Stomach (tissue), 9 donors: Measurements from ENCODE around the gene MOV10L1. TPM values are rescaled to one million over a fixed set of nuclear protein-coding genes. Genes with fewer than 3 reads are reported as not detected.

Experiments used
- DNase-seq, 2 donors: peaks; one replicate each; pipeline versions ENCODE4 v3.0.0 to v3.0.0-alpha.2; 2013 to 2019
- H3K27ac ChIP-seq, 5 donors: fragments of 200-600 bp in 4 of 5; sonication (generic) in 4 of 5; one replicate each; pipeline ENCODE4 v1.5.1; 2013 to 2019; ENCODE audit warnings: mild to moderate bottlenecking in 1 of 5, moderate library complexity in 1 of 5
- H3K27me3 ChIP-seq, 3 donors: fragments of 200-600 bp; sonication (generic); one replicate each; pipeline ENCODE4 v1.5.1; 2017 to 2019; ENCODE audit warnings: mixed run types in 1 of 3
- H3K36me3 ChIP-seq, 4 donors: fragments of 200-600 bp; sonication (generic); 1 replicate in 3 of 4; 2 replicates in 1 of 4; pipeline ENCODE4 v1.5.1; 2016 to 2019
- H3K4me1 ChIP-seq, 4 donors: fragments of 200-600 bp; sonication (generic); one replicate each; pipeline ENCODE4 v1.5.1; 2016 to 2019
- H3K4me3 ChIP-seq, 4 donors: fragments of 200-600 bp; sonication (generic) in 3 of 4; one replicate each; pipeline ENCODE4 v1.5.1; 2016 to 2019; ENCODE audit warnings: mild to moderate bottlenecking in 1 of 4
- H3K9me3 ChIP-seq, 4 donors: fragments of 200-600 bp; sonication (generic); one replicate each; pipeline ENCODE4 v1.5.1; 2016 to 2019
- EP300 ChIP-seq: sonication (generic); formaldehyde crosslinking; IDR thresholded peaks from one replicate; pipeline ENCODE4 v1.6.1; 2017; ENCODE audit warnings: antibody characterized with exemption
- POLR2A ChIP-seq, 4 donors: fragments of 450-650 bp; IDR thresholded peaks; one replicate each; pipeline ENCODE4 v1.6.1; 2016; ENCODE audit warnings: antibody characterized with exemption in 4 of 4, control low read depth in 2 of 4, mild to moderate bottlenecking in 1 of 4, moderate library complexity in 1 of 4
- POLR2AphosphoS5 ChIP-seq, 3 donors: sonication (generic); formaldehyde crosslinking; IDR thresholded peaks; one replicate each; pipeline ENCODE4 v1.6.1; 2016; ENCODE audit warnings: antibody characterized with exemption in 3 of 3
- WGBS, 5 donors: extraction: QIAGEN DNeasy Blood & Tissue Kit in 3 of 5; methylation state at CpG; one replicate each; pipeline versions ENCODE4 v1.1.5 to v1.1.7; 2013 to 2018; 5-methylcytosine and 5-hydroxymethylcytosine counted together
- intact Hi-C: fragments of 100-400 bp; cut with DNase I; formaldehyde crosslinking; loops from one replicate; pipeline ENCODE4 v1.15.1; 2023; ENCODE audit warnings: low total_unique reads
- polyA plus RNA-seq, 3 donors: library from polyadenylated mRNA; stranded (reverse); fragments of 200-250 nt; gene quantifications; one replicate each; pipeline ENCODE4 v1.2.3, GENCODE V29; 2013
- total RNA-seq, 5 donors: library from RNA; depleted of rRNA; stranded (reverse); fragments of >200 nt; gene quantifications; one replicate each; pipeline versions ENCODE4 v1.1.0 to v1.2.3, GENCODE V29; 2014 to 2016
- TF ChIP-seq, protein P1 (sequence below), 7 experiments: fragments of 450-650 bp in 4 of 7; fragments of 200-600 bp in 3 of 7; sonication (generic) in 3 of 7; IDR thresholded peaks; one replicate each; pipeline ENCODE4 v1.5.1; 2016 to 2019; ENCODE audit warnings: antibody characterized with exemption in 7 of 7, control low read depth in 2 of 7, mild to moderate bottlenecking in 1 of 7
- donor health status: healthy with polysubstance abuse.
- donor health status: Bipolar disorder and iron deficiency.
- donor health status: healthy.

The MOV10L1 gene
- total and polyA plus RNA-seq, 8 donors = 0.12 to 2.8 (median 0.46) TPM; not detected in 3

GRCh38 chr22:50189849-50190181 lies 100.0 kb downstream of the MOV10L1 start:
- H3K4me1 ChIP-seq = peaks cover 54 to 81% (median 79%) of the 10 kb centered on the region in 4 donors
- TF ChIP-seq POLR2A (IDR thresholded peaks at IDR 0.05) = no peak
- TF ChIP-seq EP300 = no peak
- TF ChIP-seq POLR2AphosphoS5 (IDR thresholded peaks at IDR 0.05) = no peak
- TF ChIP-seq, protein P1, sequence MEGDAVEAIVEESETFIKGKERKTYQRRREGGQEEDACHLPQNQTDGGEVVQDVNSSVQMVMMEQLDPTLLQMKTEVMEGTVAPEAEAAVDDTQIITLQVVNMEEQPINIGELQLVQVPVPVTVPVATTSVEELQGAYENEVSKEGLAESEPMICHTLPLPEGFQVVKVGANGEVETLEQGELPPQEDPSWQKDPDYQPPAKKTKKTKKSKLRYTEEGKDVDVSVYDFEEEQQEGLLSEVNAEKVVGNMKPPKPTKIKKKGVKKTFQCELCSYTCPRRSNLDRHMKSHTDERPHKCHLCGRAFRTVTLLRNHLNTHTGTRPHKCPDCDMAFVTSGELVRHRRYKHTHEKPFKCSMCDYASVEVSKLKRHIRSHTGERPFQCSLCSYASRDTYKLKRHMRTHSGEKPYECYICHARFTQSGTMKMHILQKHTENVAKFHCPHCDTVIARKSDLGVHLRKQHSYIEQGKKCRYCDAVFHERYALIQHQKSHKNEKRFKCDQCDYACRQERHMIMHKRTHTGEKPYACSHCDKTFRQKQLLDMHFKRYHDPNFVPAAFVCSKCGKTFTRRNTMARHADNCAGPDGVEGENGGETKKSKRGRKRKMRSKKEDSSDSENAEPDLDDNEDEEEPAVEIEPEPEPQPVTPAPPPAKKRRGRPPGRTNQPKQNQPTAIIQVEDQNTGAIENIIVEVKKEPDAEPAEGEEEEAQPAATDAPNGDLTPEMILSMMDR (IDR thresholded peaks at IDR 0.05) = no peak
- no peaks in the 10 kb centered on the region for H3K9me3 ChIP-seq
- H3K27ac ChIP-seq = peak overlapping the region; percentile 82 to 93 (median 89)
- H3K27me3 ChIP-seq = no peaks in the 10 kb centered on the region
- peak overlapping the region; percentile 30 to 51 (median 41) for H3K4me3 ChIP-seq
- no peak for DNase-seq
- intact Hi-C loops = no loop called here
- WGBS, 5 donors = 9 to 34% (median 15%) methylated on average over 4 of the region's 4 CpGs
- H3K36me3 ChIP-seq = peaks cover 13 to 22% (median 19%) of the 10 kb centered on the region in 4 donors

- intact Hi-C loops = no loop called here
- DNase-seq = peak; percentile 88 to 95
- TF ChIP-seq, protein P1 (IDR thresholded peaks at IDR 0.05) = peak in 4 of 7 experiments; percentile 12 to 37 (median 28)
- TF ChIP-seq POLR2A (IDR thresholded peaks at IDR 0.05) = no peak
- peak in 2 of 3 donors; percentile 81 to 82 for TF ChIP-seq POLR2AphosphoS5 (IDR thresholded peaks at IDR 0.05)
- no peak for TF ChIP-seq EP300
- WGBS, 5 donors = 3 to 6% (median 6%) methylated on average over 21 to 43 of the region's 43 CpGs
- Histone ChIP-seq H3K4me1 (peaks cover 49 to 75% (median 74%) of the 10 kb centered on the region in 4 donors), H3K27ac (peak overlapping the region; percentile 82 to 93 (median 89)), H3K27me3 (no peaks in the 10 kb centered on the region), H3K9me3 (no peaks in the 10 kb centered on the region), H3K36me3 (peaks cover 16 to 27% (median 24%) of the 10 kb centered on the region in 4 donors), H3K4me3 (peak overlapping the region; percentile 30 to 51 (median 41))
Observed at GRCh38 chr22:50190182-50190940, 100.6 kb downstream of the MOV10L1 start.

DNA sequence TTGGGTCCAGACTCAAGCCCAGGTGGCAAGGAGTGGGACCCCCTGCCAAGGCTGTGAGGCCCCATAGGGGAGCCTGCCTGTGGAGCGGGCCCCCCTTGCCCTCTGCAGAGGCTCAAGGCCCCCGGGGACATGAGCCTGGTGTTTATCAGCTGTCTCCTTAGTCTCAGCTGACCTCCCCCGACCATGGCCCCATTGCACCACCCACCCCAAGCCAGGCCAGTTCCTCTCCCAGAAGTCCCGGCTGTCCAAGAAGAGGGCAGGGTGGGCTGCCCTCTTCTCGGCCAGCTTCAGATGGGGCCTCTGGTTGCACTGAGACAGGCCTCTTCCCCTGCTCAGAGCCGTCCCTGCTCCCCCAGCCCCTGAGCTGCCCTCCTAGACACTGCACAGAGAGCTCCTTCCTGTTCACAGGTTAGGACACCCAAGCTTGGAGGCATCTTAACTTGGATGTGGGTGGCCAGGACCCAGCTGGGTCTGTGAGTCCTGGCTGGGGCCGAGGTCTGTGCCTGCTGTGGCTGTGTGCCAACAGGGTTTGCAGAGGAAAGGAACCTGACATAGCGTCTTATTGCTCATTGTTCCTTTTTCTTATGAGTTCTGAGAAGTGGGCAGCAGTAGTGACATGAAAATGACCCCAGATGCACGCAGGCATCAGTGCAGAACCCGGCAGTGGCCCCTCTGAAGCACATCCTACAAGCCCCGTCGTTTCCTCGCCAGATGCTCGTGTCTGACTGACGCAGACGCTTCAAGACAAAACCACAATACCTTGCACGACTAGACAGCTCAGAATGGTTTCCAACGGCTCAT lies 101.3 kb downstream of the MOV10L1 start:
- H3K27ac ChIP-seq = peak overlapping the region; percentile 82 to 93 (median 89)
- H3K27me3 ChIP-seq = no peaks in the 10 kb centered on the region
- H3K4me3 ChIP-seq = peak overlapping the region; percentile 30 to 51 (median 41)
- TF ChIP-seq, protein P1 (IDR thresholded peaks at IDR 0.05) = no peak
- TF ChIP-seq POLR2AphosphoS5 (IDR thresholded peaks at IDR 0.05) (peak in 1 of 3 donors; percentile 5), POLR2A (IDR thresholded peaks at IDR 0.05) (no peak), EP300 (no peak)
- peaks cover 48 to 74% (median 72%) of the 10 kb centered on the region in 4 donors for H3K4me1 ChIP-seq
- intact Hi-C loops = no loop called here
- peaks cover 16 to 35% (median 32%) of the 10 kb centered on the region in 4 donors for H3K36me3 ChIP-seq
- H3K9me3 ChIP-seq = no peaks in the 10 kb centered on the region
- DNase-seq = peak; percentile 61 to 83
- 41 to 53% (median 48%) methylated on average over 15 to 18 of the region's 18 CpGs for WGBS, 5 donors
